Measurements from ENCODE around the gene CRADD.

CRADD gene

DNA sequence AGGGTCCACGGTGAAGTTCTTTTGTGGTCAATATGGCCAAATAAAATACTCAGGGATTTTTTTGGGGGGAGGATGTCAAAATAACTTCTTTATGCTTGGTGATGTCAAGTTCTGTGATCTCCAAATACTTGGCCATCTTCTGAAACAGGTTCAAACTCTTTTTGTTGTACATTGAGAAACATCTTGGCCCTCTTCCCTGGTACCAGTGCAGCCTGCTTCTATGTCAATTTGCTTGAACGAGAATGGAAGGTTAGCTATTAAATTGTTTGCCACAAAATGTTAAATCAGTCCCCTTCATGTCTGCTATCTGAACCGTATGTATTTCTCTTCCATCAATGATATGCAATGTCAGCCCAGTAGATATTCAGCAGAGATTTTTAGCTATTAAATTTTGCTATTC lies 6.1 kb upstream of the CRADD start:
- DNase-seq (ENCODE audit: low read depth in 2 of 2) = no peak

DNA sequence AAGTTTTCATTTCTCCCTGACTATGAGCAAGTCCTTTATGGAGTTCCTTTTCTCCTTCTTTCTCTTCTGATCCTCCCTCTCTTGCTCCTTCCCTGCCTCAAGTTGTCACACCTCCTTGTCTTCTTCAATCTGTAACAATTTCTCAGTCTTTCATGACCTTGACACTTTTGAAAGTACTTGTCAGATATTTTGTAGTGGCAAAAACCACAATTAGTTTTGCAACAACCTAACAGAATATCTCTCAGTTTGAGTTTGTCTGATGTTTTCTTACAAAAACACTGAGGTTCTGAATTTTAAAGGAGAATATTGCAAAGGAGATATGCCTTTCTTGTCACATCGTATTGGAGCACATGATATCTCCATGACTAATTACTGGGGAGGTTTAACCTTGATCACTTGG lies 4.1 kb upstream of the CRADD start:
- DNase-seq (ENCODE audit: low read depth in 2 of 2) = no peak

DNA sequence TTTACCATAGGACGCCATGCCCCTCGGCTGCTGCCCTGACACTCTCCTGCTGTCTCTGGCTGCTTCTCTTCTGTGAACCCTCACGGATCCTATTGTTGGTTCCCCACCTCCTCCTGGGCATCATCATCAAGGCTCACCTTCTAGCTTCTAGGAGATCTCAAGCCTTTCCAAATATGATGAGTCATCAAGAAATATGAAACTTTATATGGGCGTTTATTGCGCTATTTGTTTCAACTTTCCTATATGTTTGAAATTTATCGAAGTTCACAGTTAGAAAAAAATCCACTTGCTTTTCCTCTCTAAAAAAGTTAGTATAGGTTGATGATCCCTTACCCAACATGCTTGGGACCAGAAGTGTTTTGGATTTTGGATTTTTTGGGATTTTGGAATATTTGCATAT lies 2.8 kb upstream of the CRADD start:
- DNase-seq (ENCODE audit: low read depth in 2 of 2) = no peak

DNA sequence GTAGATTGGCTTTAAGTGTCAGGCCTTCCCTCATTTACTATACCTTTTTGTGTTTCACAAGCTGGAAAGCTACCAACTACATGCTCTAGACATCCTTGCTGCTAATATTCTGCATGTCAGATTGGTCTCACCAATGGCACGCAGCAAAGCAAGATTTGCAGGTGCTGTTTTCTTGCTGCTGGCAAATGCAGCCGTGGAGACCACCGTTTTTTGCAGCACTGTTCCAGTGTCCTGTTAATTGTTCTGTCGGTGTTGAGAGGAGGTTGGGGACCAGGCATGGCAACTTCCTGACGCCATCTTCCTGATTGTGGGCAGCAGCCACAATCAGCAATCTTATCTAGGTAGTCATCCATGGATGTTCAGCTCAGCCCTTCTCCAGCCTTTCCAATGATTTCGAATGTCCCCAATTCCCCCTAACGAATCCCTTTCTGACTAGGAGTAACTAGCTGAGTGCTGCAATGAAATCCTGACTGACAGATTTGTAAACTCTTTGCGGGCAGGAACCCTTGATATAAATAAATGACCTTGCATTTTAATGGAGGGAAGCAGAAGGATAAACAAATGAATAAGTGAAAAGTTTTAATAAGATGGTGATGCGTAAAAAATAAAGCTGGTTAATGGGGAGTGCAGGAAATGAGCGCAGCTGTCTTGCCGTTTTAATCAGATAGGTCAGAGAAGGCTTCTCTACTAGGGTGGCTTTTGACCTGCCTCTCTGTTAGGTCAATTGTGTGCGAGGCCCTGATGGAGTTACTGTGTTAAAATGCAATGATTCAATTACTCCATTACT lies 574 bp upstream of the CRADD start:
- DNase-seq (ENCODE audit: low read depth in 2 of 2) = no peak

DNA sequence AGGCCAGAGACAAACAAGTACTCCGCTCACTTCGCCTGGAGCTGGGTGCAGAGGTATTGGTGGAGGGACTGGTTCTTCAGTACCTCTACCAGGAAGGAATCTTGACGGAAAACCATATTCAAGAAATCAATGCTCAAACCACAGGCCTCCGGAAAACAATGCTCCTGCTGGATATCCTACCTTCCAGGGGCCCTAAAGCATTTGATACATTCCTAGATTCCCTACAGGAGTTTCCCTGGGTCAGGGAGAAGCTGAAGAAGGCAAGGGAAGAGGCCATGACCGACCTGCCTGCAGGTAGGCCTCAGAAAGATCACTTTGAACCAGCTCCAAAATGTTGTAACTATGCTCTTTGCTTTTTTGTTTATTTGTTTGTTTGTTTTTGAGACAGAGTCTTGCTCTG lies 1.6 kb downstream of the CRADD start:
- DNase-seq (ENCODE audit: low read depth in 2 of 2) = no peak

DNA sequence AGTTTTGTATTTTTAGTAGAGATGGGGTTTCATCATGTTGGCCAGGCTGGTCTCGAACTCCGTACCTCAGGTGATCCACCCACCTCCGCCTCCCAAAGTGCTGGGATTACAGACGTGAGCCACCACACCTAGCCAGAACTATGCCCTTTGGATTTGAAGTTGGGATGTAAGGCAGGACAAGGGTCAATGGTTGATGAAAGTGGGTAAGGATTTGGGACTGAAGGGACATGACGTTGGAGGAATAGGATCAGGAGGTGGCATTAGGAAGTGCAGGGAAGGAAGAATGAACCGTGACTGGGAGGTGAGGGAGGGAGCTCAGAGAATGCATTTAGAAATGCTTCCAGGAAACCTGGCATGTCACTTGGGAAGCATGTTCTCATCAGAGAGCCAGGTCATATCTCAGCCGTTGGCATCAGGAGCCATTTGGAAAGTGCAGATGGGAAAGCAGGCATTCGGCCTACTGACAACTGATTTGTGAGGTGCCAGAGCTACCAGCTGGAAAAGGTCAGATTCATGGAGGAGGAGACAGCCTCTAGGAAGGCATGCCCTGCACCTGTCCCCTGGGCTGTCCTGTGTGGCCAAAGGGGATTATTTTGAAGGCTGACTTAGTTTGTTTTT lies 2.2 kb downstream of the CRADD start:
- no peak for DNase-seq (ENCODE audit: low read depth in 2 of 2)

DNA sequence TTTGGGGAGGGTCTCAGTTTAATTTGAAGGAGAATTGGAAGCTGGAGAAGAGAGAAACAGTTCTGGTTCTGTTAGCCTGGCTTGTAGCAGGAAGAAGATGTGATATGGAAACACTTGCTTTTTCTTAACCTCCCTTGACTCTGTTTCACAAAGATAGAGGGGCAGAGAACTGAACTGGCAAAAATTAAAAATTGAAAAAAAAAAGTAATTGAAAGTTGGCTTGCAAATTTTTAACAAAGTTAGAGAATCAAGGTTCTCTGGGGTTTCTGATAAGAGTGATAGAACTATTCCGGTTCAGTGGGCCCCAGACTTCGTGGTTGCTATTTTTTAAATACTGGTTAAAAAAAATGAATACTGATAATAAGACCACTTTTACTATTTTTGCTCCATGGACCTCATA lies 2.8 kb downstream of the CRADD start:
- no peak for DNase-seq (ENCODE audit: low read depth in 2 of 2)

DNA sequence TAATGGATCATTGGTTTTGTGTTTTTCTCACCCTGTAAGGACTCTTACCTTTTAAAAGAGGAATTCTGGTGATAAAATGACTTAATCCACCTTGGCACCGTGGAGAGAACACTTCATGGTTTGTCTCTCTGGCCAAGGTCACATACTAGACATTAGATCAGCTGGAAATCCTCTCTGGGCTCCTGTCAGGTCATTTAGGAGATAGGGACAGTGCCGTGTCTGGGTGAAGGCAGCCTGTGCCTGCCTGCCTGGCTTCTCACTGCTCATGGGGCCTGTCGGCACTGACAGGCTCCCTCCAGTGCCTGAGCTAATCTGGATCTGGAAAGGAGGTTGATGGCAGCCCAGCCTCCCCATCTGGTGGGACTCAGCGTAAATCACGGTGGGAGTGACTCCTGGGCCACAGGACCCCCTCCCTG lies 5.7 kb downstream of the CRADD start:
- DNase-seq (ENCODE audit: low read depth in 2 of 2) = no peak

DNA sequence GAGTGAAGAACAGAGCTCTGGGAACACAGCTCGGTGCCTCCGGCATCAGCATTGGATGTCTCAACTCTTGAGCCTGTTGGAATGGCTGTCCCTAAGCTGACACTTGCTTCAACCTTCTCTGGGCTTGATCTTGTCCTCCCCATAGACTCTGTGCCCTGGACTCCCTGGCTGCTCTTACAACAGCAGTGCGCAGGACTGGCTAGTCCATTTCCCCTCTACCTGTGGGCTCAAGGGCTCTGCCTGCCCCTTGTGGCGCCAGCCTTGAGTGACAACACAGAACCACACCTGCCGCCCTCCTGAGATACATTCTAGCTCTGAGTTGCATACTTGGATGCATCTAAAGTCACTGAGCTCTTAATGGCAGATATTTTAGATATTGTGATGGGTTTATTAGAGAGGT lies 6.2 kb downstream of the CRADD start:
- DNase-seq (ENCODE audit: low read depth in 2 of 2) = no peak

DNA sequence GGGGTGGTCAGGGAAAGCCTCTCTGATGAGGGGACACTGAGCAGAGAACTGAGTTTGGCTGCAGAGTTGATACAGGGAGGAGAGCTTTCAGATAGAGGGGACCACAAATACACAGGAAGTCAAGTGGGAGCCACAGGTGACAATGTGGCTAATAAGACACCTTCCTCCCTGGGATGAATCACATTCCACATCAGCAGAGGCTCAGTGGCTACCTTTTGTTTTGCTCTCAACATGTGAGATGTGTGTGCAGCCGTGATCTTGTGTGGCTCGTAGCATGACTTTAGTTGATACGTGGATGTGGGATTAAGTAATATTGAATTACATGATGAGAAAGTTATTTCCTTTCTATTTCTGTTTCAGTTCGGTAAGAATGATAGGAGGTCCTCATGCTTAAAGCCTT lies 7.5 kb downstream of the CRADD start:
- no peak for DNase-seq (ENCODE audit: low read depth in 2 of 2)

DNA sequence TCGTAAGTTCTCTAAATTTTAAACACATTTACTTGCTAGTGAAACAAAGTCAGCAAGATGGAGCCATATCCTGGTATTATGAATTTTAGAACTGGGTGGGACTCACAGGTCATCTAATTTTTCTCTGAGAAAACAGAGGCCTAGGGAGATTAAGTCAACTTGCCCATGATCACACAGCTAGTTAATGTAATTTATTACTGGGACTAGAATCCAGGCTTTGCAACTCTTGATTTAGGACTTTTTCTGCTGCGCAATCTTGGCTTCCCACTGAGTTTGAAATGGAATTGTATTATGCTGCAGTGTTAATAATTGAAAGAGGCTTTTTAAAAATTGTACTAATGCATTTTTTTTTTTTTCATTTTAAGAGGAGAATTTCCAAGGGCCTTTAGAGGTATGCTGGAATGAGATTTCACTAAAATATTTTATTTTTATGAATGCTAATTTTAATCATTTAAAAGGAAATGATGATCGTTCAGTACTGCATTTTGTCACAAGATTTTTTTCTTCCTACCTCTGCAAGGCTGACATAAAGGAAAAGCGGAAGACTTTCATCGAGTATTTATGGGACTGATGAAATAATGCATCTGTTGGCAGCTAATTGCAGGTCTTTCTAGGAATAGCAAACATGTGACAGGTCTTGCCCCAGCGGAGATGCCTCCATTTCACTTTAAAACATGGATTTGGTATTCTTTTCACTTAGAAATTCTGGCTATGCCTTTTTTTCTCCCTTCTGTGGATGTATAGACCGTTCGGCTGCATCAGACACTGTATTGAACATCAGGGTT lies 9.6 kb downstream of the CRADD start:
- no peak for DNase-seq (ENCODE audit: low read depth in 2 of 2)

DNA sequence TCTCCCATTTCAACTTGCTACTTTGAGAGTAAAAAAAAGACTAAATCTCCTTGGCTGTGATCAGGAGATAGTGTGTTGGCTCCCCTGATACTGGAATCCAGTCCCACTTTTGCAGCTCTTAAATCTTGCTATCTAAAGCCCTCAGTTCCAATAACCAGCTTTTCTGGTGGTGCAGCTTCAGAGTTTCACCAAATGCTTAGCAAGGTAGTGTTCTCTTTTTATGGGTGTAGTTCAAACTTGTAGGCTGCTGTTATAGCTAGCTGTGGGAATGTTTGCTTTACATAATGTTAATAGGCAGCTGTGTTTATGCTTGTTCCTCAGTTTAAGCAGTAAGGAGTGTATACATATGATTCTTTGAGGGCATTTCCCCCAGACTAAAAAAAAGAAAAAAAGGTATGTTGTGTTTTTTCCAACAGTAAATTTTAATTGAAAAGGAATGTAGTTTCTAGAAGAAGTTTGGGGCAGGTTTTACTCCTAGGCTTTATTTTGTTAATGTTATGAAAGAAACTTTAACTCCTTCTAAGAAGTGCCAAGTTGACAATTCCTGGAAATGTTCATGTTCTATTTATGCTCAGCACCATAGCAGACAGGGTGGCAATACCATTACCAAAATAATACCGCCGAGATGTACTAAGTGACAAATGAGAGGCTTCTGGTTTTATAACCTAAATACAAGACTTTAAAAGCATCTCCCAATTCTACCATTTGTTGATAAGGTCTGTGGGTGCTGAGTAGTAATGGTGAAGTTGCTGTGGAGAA lies 12.1 kb downstream of the CRADD start:
- no peak for DNase-seq (ENCODE audit: low read depth in 2 of 2)

DNA sequence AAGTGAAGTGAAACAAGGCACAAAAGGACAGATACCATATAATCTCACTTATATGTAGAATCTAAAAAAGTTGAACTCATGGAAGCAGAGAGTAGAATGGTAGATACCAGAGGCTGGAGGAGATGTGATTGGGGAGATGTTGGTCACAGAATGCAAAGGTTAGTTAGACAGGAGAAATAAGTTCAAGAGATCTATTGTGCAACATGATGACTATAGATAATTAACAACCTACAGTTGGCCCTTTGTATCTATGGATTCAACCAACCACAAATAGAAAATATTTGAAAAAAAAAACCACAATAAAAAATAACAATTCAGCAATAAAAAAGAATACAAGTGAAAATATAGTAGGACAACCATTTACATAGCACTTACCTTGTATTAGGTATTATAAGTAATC lies 19.3 kb downstream of the CRADD start:
- DNase-seq (ENCODE audit: low read depth in 2 of 2) = no peak

DNA sequence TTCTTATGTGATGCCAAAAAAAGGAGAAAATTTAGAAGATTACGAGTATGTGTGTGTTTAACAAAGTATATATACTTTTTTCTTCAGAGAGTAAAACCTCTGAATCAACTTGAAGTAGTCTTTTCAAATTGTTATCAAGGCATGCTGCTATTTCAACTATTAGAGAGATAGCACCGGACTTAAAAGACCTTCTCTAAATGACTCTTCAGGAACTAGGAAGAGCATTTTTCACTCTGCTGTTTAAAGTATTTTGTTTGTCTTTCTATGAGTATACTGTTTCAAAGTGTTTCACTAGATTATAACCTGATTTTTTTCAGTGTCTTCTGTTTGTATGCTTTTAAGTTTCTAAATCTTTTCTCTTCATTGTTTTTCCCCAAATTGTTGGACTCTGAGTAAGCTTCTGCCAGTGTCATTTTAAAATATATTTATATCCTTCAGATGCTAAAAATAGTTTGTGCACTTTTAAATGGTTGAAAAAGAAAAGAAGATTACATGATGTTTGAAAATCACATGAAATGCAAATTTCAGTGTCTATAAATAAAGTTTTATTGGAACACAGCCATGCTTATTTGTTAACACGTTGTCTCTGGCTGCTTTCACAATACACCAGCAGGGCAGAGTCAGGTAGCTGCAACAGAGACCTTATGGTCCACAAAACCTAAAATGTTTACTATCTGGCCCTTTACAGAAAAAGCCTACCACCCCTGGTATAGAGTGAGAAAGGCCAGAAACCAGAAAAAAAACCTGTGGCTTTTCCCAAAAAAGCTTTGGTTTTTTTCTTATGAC lies 21.3 kb downstream of the CRADD start:
- DNase-seq (ENCODE audit: low read depth in 2 of 2) = no peak

DNA sequence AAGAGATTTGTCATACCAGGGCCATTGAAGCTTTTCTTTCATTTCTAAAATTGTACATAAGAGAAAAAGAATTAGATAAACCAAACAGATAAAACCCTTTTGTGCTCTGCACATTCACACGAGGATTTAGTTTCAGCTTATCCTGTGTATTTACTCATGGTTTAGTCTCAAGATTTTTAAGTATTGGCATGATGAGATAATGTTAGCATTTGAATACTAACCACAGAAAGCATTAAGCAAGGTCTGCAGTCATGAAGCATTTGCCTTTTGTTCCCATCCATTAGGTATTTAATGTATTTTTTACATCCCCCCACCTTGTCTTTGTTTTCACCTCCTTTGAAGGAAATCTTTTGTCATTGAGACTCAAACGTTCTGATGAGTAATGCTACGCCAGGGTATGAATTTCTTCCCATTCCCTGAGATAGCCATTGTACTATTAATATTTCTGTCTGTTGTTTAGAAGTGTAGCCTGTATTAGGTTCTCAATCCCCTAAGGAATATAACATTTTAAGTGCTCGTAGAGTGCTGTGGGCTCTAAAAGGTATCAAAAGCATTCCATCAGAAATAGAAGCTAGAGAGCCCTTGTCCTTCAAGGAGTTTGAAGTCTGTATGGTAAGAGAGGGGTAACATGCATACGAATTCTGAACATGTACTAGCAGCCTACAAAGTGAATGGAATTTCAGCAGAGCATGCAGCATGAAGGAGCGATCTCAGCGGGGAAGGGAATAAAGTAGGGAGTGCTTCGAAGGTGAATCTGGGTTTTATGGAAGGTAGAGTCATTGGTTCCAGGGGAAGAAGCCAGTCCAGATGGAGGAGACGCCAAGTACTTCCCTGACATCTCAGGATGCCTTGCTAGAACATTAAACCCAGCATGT lies 22.3 kb downstream of the CRADD start:
- DNase-seq (ENCODE audit: low read depth in 2 of 2) = no peak

DNA sequence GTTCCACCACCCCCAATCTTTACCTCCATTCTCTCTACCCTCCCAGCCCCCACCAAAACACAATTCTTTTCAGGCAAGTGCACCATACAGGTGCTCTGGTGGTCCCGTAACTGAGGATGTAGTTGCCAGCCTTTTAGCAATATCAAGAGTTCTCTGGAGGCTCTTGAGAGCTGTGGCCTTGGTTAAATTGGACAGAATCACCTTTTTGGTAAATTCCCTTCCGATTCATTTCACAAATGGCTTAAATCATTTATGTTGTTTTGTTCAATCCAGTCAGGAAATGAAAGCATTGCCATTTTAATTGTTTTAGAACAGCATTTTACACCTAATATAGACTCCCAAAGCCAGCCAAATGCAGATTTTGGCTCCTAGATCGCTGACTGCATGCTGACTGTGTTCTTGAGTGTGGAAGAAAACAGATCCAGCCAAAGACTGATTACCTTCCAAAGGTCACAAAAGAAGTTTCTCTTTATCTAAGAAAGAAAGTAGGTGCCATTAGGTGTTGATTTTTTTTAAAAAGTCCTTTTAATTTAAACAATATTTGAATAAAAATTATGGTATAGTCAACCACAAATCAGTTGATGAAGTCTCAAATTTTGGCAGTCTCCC lies 25.6 kb downstream of the CRADD start:
- no peak for DNase-seq (ENCODE audit: low read depth in 2 of 2)

DNA sequence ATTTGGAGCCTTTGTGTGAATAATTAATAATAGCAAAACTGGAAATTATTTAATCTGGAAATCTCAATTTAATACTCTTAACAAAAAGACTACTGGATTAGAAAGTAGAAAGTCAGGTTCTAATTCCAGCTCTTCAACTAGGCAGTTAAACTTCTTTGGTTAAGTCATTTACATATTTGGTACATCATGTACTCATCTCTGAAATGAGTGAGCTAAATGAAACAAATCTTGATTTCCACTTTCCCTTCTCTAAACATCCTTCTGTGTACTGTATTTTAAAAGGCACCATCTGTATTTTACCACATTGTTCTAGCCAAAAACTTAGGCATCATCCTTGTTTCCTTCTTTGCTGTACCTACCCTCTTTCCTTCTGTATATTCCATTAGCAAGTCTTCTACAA lies 26.9 kb downstream of the CRADD start:
- no peak for DNase-seq (ENCODE audit: low read depth in 2 of 2)

DNA sequence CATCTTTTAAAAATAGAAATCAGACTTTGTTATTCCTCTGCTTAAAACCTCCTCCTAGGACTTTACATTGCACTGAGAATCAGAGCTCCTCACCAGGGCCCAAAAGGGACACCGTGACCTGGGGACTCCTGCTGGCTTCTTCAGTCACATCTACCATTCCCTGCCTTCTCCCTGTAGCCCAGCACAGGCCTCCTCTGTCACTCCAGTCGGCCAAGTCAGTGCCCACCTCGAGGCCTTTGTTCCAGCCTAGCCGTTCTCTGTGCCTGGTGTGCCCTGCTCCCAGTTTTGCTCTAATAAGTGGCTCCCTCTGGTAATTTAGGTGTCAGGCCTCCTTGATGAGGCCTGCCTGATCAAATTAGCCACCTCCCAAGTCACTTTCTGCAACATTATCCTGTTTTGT lies 27.4 kb downstream of the CRADD start:
- DNase-seq (ENCODE audit: low read depth in 2 of 2) = no peak

DNA sequence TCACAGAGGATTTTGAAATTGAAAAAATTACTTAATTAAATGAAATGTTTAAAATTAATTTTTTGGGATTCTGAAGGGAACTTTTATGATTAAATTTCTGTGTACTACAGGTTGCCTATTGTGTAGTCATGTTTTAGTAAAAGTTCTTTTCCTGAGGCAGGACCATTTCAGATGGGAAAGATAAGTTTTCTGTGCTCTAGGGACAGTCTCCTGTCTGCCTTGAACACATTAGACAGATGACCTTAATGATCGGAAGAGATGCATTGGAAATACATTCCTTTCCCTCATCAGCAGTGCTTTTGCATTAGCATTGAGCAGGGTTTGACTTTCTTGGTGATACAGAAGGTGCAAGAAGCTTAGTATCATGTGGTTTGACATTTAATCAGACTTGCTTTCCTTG lies 28.1 kb downstream of the CRADD start:
- DNase-seq (ENCODE audit: low read depth in 2 of 2) = no peak

DNA sequence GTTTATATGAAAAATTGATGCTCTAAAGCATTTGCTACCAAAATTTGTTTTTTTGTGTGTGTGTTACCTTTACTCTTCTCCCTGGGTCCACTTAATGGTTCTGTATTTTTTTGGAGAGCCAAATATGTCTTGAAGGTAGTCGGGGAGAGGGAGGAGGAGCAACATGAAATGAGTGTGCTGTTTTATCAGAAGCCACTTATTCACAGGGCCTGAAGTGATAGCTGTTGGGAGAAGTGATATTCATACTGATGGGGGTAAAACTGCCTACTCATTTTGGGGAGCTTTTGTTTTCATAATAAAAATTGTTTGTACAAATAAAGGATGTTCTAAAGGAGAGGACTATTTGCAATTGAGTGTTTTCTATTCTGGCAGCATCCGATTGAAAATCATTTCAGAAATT lies 29.2 kb downstream of the CRADD start:
- no peak for DNase-seq (ENCODE audit: low read depth in 2 of 2)
